HCT116 (cell line): ENCODE results near the gene PTN.

Experiments used
- CEBPB ChIP-seq: IDR thresholded peaks from 2 replicates; pipeline ENCODE4 v1.6.1; 2012; ENCODE audit warnings: low read depth
- EZH2 ChIP-seq: fragments of 200-600 bp; sonication (generic); IDR thresholded peaks from 2 replicates; pipeline ENCODE4 v1.6.1; 2017; ENCODE audit warnings: antibody characterized with exemption, mixed run types
- EZH2phosphoT487 ChIP-seq: fragments of 200-600 bp; IDR thresholded peaks from 2 replicates; pipeline ENCODE4 v1.6.1; 2018; ENCODE audit warnings: antibody characterized with exemption, borderline replicate concordance
- POLR2A ChIP-seq: IDR thresholded peaks from 2 replicates; pipeline ENCODE4 v1.7.0; 2011; ENCODE audit warnings: borderline replicate concordance; ENCODE audit not compliant: insufficient read depth, insufficient read length; ENCODE audit errors: extremely low read depth
- POLR2AphosphoS5 ChIP-seq: IDR thresholded peaks from 2 replicates; pipeline ENCODE4 v1.6.1; 2011; ENCODE audit warnings: mild to moderate bottlenecking, low read depth, low read length, moderate library complexity
- SIN3A ChIP-seq: IDR thresholded peaks from 2 replicates; pipeline ENCODE4 v1.6.1; 2012; ENCODE audit warnings: low read depth
- SP1 ChIP-seq: IDR thresholded peaks from 2 replicates; pipeline ENCODE4 v1.6.1; 2012; ENCODE audit warnings: low read depth
- TCF7L2 ChIP-seq: IDR thresholded peaks from 2 replicates; pipeline ENCODE4 v1.7.0; 2011; ENCODE audit warnings: borderline replicate concordance, inconsistent platforms; ENCODE audit not compliant: insufficient read depth, insufficient read length; ENCODE audit errors: extremely low read depth
- YY1 ChIP-seq: IDR thresholded peaks from 2 replicates; pipeline ENCODE4 v1.6.1; 2011; ENCODE audit warnings: low read length, low read depth, moderate library complexity, mild to moderate bottlenecking; ENCODE audit not compliant: insufficient replicate concordance; ENCODE audit errors: extremely low read depth
- ZFX ChIP-seq: fragments of 450-650 bp; IDR thresholded peaks from 2 replicates; pipeline ENCODE4 v1.6.1; 2017
- ZNF274 ChIP-seq: fragments of 200-500 bp; sonication (Bioruptor generic); IDR thresholded peaks from 2 replicates; pipeline ENCODE4 v1.6.1; 2014; ENCODE audit warnings: mild to moderate bottlenecking, low read depth, low read length, inconsistent platforms
- TF ChIP-seq, protein P1 (sequence below): IDR thresholded peaks from 2 replicates; pipeline ENCODE4 v1.6.1; 2012; ENCODE audit warnings: low read depth
- TF ChIP-seq, protein P2 (sequence below), 3 experiments: fragments of 200-600 bp in 1 of 3; sonication (generic) in 1 of 3; IDR thresholded peaks in 2 of 3; conservative IDR thresholded peaks in 1 of 3; 2 replicates each; pipeline ENCODE4 v1.5.1; 2012 to 2017; ENCODE audit warnings: low read depth in 2 of 3, low read length in 2 of 3, antibody characterized with exemption in 1 of 3, borderline replicate concordance in 1 of 3, control low read depth in 1 of 3, mild to moderate bottlenecking in 1 of 3, mixed read lengths in 1 of 3, mixed run types in 1 of 3, moderate library complexity in 1 of 3; ENCODE audit not compliant: insufficient read depth in 1 of 3
- TF ChIP-seq, protein P3 (sequence below): IDR thresholded peaks from 2 replicates; pipeline ENCODE4 v1.6.1; 2012

DNA sequence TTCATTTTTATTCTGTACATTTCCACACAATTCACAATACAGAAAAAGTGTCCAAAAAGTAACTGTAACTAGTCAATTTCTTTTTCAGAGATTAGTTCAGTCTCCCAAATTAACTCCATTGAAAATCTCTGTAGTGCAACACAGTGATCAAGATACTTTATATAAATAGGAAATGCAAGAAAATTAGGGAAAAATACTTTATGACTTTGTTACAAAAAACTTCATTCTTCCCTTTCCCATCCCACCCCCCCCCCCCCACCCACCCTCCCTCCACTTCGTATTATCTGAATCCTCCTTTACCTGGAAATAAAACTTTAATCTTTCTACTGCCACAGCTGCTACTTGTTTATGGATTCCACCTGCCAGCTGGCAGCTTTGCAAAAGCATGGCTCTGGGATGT lies 37.5 kb upstream of the PTN start:
- TF ChIP-seq, protein P1, sequence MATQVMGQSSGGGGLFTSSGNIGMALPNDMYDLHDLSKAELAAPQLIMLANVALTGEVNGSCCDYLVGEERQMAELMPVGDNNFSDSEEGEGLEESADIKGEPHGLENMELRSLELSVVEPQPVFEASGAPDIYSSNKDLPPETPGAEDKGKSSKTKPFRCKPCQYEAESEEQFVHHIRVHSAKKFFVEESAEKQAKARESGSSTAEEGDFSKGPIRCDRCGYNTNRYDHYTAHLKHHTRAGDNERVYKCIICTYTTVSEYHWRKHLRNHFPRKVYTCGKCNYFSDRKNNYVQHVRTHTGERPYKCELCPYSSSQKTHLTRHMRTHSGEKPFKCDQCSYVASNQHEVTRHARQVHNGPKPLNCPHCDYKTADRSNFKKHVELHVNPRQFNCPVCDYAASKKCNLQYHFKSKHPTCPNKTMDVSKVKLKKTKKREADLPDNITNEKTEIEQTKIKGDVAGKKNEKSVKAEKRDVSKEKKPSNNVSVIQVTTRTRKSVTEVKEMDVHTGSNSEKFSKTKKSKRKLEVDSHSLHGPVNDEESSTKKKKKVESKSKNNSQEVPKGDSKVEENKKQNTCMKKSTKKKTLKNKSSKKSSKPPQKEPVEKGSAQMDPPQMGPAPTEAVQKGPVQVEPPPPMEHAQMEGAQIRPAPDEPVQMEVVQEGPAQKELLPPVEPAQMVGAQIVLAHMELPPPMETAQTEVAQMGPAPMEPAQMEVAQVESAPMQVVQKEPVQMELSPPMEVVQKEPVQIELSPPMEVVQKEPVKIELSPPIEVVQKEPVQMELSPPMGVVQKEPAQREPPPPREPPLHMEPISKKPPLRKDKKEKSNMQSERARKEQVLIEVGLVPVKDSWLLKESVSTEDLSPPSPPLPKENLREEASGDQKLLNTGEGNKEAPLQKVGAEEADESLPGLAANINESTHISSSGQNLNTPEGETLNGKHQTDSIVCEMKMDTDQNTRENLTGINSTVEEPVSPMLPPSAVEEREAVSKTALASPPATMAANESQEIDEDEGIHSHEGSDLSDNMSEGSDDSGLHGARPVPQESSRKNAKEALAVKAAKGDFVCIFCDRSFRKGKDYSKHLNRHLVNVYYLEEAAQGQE = no peak
- no peak for TF ChIP-seq SP1
- TF ChIP-seq POLR2AphosphoS5 = no peak
- TF ChIP-seq, protein P2, sequence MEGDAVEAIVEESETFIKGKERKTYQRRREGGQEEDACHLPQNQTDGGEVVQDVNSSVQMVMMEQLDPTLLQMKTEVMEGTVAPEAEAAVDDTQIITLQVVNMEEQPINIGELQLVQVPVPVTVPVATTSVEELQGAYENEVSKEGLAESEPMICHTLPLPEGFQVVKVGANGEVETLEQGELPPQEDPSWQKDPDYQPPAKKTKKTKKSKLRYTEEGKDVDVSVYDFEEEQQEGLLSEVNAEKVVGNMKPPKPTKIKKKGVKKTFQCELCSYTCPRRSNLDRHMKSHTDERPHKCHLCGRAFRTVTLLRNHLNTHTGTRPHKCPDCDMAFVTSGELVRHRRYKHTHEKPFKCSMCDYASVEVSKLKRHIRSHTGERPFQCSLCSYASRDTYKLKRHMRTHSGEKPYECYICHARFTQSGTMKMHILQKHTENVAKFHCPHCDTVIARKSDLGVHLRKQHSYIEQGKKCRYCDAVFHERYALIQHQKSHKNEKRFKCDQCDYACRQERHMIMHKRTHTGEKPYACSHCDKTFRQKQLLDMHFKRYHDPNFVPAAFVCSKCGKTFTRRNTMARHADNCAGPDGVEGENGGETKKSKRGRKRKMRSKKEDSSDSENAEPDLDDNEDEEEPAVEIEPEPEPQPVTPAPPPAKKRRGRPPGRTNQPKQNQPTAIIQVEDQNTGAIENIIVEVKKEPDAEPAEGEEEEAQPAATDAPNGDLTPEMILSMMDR (IDR thresholded peaks at IDR 0.05 in 2 of 3, conservative IDR thresholded peaks at IDR 0.05 in 1 of 3; ENCODE audit: borderline replicate concordance in 1 of 3, insufficient read depth in 1 of 3, low read depth in 2 of 3, low read length in 2 of 3) = no peak
- TF ChIP-seq SIN3A = no peak
- TF ChIP-seq EZH2 = no peak
- TF ChIP-seq YY1 = no peak
- no peak for TF ChIP-seq ZFX
- no peak for TF ChIP-seq POLR2A
- no peak for TF ChIP-seq TCF7L2
- no peak for TF ChIP-seq ZNF274
- no peak for TF ChIP-seq EZH2phosphoT487
- no peak for TF ChIP-seq CEBPB
- TF ChIP-seq, protein P3, sequence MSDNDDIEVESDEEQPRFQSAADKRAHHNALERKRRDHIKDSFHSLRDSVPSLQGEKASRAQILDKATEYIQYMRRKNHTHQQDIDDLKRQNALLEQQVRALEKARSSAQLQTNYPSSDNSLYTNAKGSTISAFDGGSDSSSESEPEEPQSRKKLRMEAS = no peak
